ES-I3 (cell line): ENCODE results near the gene SHLD1.
"Not testable (repeated sequence)": the region's sequence is repeated elsewhere in the genome, so short reads cannot be mapped to it uniquely, and the experiment has no call there.

Source experiments
- H3K36me3 ChIP-seq: 2 replicates; pipeline ENCODE4 v1.6.1; 2013; ENCODE audit warnings: mild to moderate bottlenecking, low read length, control low read depth, moderate library complexity; ENCODE audit not compliant: insufficient read depth
- H3K4me1 ChIP-seq: 2 replicates; pipeline ENCODE4 v1.6.1; 2013; ENCODE audit warnings: mild to moderate bottlenecking, control low read depth, low read length; ENCODE audit not compliant: insufficient read depth
- H3K9ac ChIP-seq: 2 replicates; pipeline ENCODE4 v1.6.1; 2013; ENCODE audit warnings: low read depth, mild to moderate bottlenecking, low read length, moderate library complexity
- H3K9me3 ChIP-seq: 2 replicates; pipeline ENCODE4 v1.6.1; 2013; ENCODE audit warnings: mild to moderate bottlenecking, low read length, moderate library complexity; ENCODE audit not compliant: control insufficient read depth, insufficient read depth

Gene SHLD1

GRCh38 chr20:5749952-5750779 lies at the start of gene SHLD1:
Gene SHLD1 (plus strand): TSS chr20:5750401. CDS start chr20:5772866, 22,465 bp downstream.
- no peaks in the 10 kb centered on the region for H3K36me3 ChIP-seq
- H3K9me3 ChIP-seq, result no peaks in the 10 kb centered on the region
- H3K4me1 ChIP-seq, result no peaks in the 10 kb centered on the region
- H3K9ac ChIP-seq, result peak within 1 kb of the TSS; percentile 77

DNA sequence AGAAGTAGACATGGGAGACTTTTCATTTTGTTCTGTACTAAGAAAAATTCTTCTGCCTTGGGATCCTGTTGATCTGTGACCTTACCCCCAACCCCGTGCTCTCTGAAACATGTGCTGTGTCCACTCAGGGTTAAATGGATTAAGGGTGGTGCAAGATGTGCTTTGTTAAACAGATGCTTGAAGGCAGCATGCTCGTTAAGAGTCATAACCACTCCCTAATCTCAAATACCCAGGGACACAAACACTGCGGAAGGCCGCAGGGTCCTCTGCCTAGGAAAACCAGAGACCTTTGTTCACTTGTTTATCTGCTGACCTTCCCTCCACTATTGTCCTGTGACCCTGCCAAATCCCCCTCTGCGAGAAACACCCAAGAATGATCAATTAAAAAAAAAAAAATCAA lies 47.9 kb upstream of the SHLD1 start:
- H3K9me3 ChIP-seq, H3K36me3 ChIP-seq, H3K9ac ChIP-seq: not testable (repeated sequence)

GRCh38 chr20:5703681-5704101 lies 46.5 kb upstream of the SHLD1 start:
- H3K9ac ChIP-seq, result no peak overlapping the region
- no peaks in the 10 kb centered on the region for H3K4me1 ChIP-seq
- no peaks in the 10 kb centered on the region for H3K36me3 ChIP-seq
- H3K9me3 ChIP-seq, result no peaks in the 10 kb centered on the region

More for the DNA sequence above, 47.9 kb upstream of the SHLD1 start:
- not testable (repeated sequence) for H3K4me1 ChIP-seq

GRCh38 chr20:5705827-5706226 lies 44.4 kb upstream of the SHLD1 start:
- no peaks in the 10 kb centered on the region for H3K4me1 ChIP-seq
- H3K9me3 ChIP-seq, result no peaks in the 10 kb centered on the region
- H3K36me3 ChIP-seq, result no peaks in the 10 kb centered on the region
- H3K9ac ChIP-seq, result no peak overlapping the region

- Histone ChIP-seq H3K4me1 (no peaks in the 10 kb centered on the region), H3K36me3 (no peaks in the 10 kb centered on the region), H3K9ac (no peak overlapping the region), H3K9me3 (no peaks in the 10 kb centered on the region)
These were observed 43.4 kb upstream of the SHLD1 start for GRCh38 chr20:5706797-5707196.

DNA sequence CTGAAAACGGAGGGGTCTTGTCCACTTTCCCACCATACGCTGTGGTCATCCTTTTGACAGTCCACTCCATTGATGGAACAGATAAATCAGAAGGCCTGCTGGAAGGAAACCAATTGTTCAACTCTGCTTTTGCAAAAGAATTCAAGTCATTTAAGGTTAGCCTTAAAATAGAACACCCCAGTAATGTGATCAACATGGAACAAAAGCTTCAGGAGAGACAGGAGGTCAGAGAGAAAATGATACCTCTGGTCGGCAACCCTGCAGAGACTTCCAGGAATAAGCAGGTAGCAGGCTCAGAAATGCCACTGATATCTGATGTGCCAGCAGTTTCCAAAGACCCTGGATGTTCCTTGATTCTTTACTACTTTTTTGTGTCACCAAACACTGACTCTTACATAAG lies 39.6 kb upstream of the SHLD1 start:
- Histone ChIP-seq H3K9ac (no peak overlapping the region), H3K9me3 (no peaks in the 10 kb centered on the region), H3K36me3 (no peaks in the 10 kb centered on the region), H3K4me1 (no peaks in the 10 kb centered on the region)

DNA sequence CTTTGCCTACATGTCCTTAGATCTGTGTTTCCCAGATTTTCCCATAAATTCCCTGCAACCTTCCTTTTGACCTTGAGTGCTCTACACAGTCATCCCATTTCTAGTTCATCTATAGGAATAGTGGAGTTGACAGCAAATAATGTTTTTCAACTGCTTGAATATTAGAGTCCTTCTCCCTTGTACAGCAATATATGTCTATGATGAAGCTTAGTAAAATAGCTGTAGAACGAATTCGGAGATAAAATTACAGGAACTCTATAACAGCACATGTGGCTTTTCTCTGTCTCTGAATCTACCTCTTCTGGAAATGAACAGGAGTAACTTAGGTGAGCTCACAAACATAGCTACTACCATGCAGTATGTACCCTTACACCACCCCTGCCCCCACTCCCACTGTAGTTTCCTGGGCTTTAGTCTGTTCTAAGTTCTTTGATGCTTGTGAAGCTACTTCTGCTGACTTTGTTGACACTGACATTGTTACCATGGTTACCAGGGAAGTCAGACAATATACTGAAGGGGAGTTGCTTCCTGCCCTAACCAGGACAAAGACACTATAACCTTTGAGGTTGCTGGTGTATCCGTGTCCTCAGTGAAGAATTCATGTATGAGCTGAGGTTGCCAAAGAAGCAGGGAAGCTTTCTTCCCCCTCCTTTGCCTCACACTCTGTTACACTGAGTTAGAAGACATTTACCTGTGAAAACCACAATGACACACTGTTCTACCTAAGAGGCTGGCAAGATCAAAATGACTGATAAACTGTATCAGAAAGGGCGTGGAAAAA lies 35.8 kb upstream of the SHLD1 start:
- H3K9me3 ChIP-seq, result no peaks in the 10 kb centered on the region; the same call in 1 of the 2 replicates
- H3K4me1 ChIP-seq, result no peaks in the 10 kb centered on the region
- no peak overlapping the region for H3K9ac ChIP-seq
- no peaks in the 10 kb centered on the region for H3K36me3 ChIP-seq

DNA sequence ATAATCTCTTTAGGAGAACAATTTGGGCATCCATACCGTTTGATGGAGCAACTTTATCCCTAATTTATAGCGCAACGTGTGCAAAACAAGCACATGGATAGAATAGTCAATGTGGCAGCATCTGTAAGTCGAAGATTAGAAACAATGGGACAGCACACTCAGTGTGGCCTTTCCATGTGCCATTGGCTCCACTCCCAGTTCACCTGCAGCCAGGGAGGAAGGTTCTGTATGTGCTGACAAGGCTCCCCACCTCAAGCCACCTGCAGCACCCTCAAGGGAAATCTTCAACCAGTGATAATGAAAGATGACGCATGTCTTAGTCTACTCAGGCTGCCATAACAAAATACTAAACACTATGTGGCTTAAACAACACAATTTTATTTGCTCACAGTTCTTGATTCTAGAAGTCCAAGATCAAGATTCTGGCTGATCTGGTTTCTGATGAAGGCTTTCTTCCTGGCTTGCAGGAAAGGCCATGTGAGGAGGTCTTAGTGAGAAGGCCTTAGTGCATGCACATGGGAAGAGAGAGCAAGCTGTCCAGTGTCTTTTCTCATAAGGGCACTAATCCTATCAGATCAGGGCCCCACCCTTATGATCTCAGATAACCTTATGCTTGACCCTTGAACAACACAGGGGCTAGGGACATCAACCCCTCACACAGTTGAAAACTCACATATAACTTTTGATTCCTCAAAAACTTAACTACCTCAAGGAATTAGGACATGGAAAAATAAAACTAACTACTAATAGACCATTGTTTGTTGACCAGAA lies 34.9 kb upstream of the SHLD1 start:
- H3K9ac ChIP-seq, result no peak overlapping the region
- H3K4me1 ChIP-seq, result no peaks in the 10 kb centered on the region
- no peaks in the 10 kb centered on the region; the same call in 1 of the 2 replicates for H3K9me3 ChIP-seq
- H3K36me3 ChIP-seq, result no peaks in the 10 kb centered on the region

GRCh38 chr20:5716953-5717352 lies 33.2 kb upstream of the SHLD1 start:
- Histone ChIP-seq H3K36me3 (no peaks in the 10 kb centered on the region), H3K9me3 (no peaks in the 10 kb centered on the region; the same call in 1 of the 2 replicates), H3K9ac (no peak overlapping the region), H3K4me1 (no peaks in the 10 kb centered on the region)

DNA sequence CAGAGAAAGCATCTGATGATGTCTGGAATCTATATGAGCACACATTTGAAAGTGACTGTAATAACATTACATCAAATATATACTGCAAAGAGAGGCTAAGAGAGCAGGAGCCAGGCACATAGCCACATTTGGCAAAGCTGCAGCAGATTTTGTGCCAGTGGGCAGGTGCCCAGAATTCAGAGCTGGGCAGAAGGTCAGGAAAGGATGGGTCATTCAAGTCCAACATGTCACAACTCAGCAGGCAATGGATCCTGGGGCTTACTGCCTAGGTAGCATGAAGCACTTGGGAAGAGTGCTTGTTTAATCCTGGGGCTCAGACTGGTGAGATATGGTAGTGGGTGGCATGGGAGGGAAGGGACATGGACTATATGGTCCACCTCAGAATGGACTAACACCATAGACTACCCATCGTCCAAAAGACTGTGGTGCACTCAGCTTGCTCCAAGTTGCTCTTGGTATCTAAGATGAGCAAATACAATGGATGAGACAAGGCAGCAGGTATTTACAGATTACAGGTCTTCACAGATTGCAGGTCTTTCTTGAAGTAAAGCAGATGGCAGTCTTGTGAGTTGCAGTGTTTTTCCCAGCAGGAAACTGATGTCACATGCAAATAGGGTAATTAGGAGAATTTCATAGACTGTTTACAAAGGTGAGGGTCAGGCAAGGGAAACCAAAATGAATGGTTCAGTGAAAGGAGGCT lies 31.2 kb upstream of the SHLD1 start:
- Histone ChIP-seq H3K4me1 (no peaks in the 10 kb centered on the region), H3K36me3 (no peaks in the 10 kb centered on the region), H3K9me3 (no peaks in the 10 kb centered on the region; the same call in 1 of the 2 replicates), H3K9ac (no peak overlapping the region)

DNA sequence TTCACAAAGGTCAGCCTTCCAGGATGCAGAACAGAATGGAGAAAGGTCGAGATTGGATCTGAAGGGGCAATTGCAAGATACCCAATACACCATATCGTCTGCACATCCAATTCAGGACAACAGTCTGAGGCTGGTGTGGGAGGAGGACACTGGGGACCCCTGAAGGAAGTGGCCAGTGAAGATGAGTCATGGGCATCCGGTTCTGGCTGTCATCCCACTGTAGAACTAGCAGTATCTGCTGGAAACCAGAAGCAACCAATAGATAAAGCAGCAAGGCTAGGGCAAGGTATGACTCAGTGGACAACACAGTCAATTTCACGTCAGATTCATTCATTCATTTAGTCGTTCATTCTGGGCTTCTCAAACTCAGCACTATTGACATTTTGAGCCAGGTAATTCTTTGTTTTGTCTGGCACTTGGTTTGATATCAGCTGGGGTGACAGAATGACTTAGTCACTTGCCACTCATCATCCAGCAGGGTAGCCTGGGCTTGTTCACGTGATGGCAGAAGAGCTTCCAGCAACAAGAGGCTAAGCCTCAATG lies 30.3 kb upstream of the SHLD1 start:
- Histone ChIP-seq H3K4me1 (no peaks in the 10 kb centered on the region), H3K9ac (no peak overlapping the region), H3K9me3 (no peaks in the 10 kb centered on the region; the same call in 1 of the 2 replicates), H3K36me3 (no peaks in the 10 kb centered on the region)

- Histone ChIP-seq H3K36me3 (no peaks in the 10 kb centered on the region), H3K9ac (no peak overlapping the region), H3K4me1 (no peaks in the 10 kb centered on the region)
These were observed 29.5 kb upstream of the SHLD1 start for GRCh38 chr20:5720696-5721095.

DNA sequence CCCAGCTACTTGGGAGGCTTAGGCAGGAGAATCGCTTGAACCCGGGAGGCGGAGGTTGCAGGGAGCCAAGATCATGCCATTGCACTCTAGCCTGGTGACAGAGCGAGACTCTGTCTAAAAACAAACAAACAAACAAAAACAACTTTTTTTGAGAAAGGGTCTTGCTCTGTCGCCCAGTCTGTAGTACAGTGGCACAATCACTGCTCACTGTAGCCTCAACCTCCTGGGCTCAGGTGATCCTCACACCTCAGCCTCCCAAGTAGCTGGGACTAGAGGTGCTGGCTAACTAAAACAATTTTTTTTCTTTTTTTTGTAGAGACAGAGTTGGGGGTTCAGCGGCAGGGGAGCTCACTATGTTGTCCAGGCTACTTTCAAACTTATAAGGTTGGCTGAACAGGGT lies 28.8 kb upstream of the SHLD1 start:
- H3K9ac ChIP-seq, H3K4me1 ChIP-seq, H3K9me3 ChIP-seq, H3K36me3 ChIP-seq: not testable (repeated sequence)

More at GRCh38 chr20:5720696-5721095, 29.5 kb upstream of the SHLD1 start:
- no peaks in the 10 kb centered on the region; the same call in 1 of the 2 replicates for H3K9me3 ChIP-seq
